CD4-positive, alpha-beta T cell treated with Interleukin-2 at 100 ng/mL for 4 hours (primary cell): ENCODE measurements around the gene LPIN1.
"Not testable (repeated sequence)": the region's sequence is repeated elsewhere in the genome, so short reads cannot be mapped to it uniquely, and the experiment has no call there.

Experiments
- DNase-seq: peaks from one replicate; pipeline ENCODE4 v3.0.0-alpha.2; 2020; ENCODE audit warnings: low spot score

Gene LPIN1

GRCh38 chr2:11744631-11745394 lies 1.6 kb upstream of the LPIN1 start:
- no peak for DNase-seq

GRCh38 chr2:11745613-11746375 lies 638 bp upstream of the LPIN1 start:
- no peak for DNase-seq

GRCh38 chr2:11746807-11747459 lies 501 bp downstream of the LPIN1 start:
- no peak for DNase-seq

GRCh38 chr2:11748018-11748860 lies 1.8 kb downstream of the LPIN1 start:
- DNase-seq, result no peak

- no peak for DNase-seq
Observed at GRCh38 chr2:11748861-11749645, 2.6 kb downstream of the LPIN1 start.

- no peak for DNase-seq
Observed at GRCh38 chr2:11749646-11750349, 3.4 kb downstream of the LPIN1 start.

GRCh38 chr2:11750422-11750821 lies 4.0 kb downstream of the LPIN1 start:
- DNase-seq, result peak; percentile 84

GRCh38 chr2:11750917-11751316 lies 4.5 kb downstream of the LPIN1 start:
- DNase-seq, result peak; percentile 36

- no peak for DNase-seq
Observed at GRCh38 chr2:11752906-11753305, 6.5 kb downstream of the LPIN1 start.

- peak; percentile 78 for DNase-seq
Observed at GRCh38 chr2:11753452-11753885, 7.0 kb downstream of the LPIN1 start.

- DNase-seq, result peak; percentile 89
Observed at GRCh38 chr2:11753886-11754699, 7.7 kb downstream of the LPIN1 start.

GRCh38 chr2:11754700-11755015 lies 8.2 kb downstream of the LPIN1 start:
- no peak for DNase-seq

- peak; percentile 58 for DNase-seq
Observed at GRCh38 chr2:11757101-11757500, 10.7 kb downstream of the LPIN1 start.

- DNase-seq, result no peak
Observed at GRCh38 chr2:11758187-11758586, 11.8 kb downstream of the LPIN1 start.

GRCh38 chr2:11758647-11759046 lies 12.2 kb downstream of the LPIN1 start:
- DNase-seq, result no peak

GRCh38 chr2:11759182-11759975 lies 12.9 kb downstream of the LPIN1 start:
- not testable (repeated sequence) for DNase-seq

- DNase-seq, result no peak
Observed at GRCh38 chr2:11761259-11761658, 14.8 kb downstream of the LPIN1 start.

GRCh38 chr2:11762031-11762430 lies 15.6 kb downstream of the LPIN1 start:
- DNase-seq, result no peak
